Mucosa of descending colon (tissue), 3 donors: Measurements from ENCODE around the gene FKBP5. TPM values are rescaled to one million over a fixed set of nuclear protein-coding genes. Genes with fewer than 3 reads are reported as not detected.

Experiments used
- ATAC-seq: fragments of 200-7000 bp; cut with Tn5 transposase; one replicate; pipeline ENCODE4 v1.9.1; 2020; ENCODE audit warnings: mild to moderate bottlenecking, moderate library complexity
- DNase-seq, 3 donors: peaks; one replicate each; pipeline ENCODE4 v3.0.0-alpha.2; 2020
- H3K36me3 ChIP-seq: fragments of 200-600 bp; one replicate; pipeline ENCODE4 v1.8.0; 2021; ENCODE audit warnings: low read depth, mild to moderate bottlenecking
- H3K4me1 ChIP-seq: fragments of 200-600 bp; one replicate; pipeline ENCODE4 v1.8.0; 2021; ENCODE audit warnings: low read depth, mild to moderate bottlenecking
- H3K4me3 ChIP-seq: fragments of 200-600 bp; one replicate; pipeline ENCODE4 v1.8.0; 2021; ENCODE audit warnings: mild to moderate bottlenecking
- H3K9me3 ChIP-seq: fragments of 200-600 bp; one replicate; pipeline ENCODE4 v1.8.0; 2021; ENCODE audit warnings: mild to moderate bottlenecking
- CTCF ChIP-seq: fragments of 200-600 bp; IDR thresholded peaks from one replicate; pipeline ENCODE4 v1.8.0; 2022; ENCODE audit warnings: antibody characterized with exemption, mild to moderate bottlenecking
- intact Hi-C, 2 donors: fragments of 100-400 bp; cut with DNase I in 1 of 2; cut with micrococcal nuclease in 1 of 2; formaldehyde crosslinking; loops; one replicate each; pipeline versions ENCODE4 v1.11.0 to v1.11.1; 2022; cut with DNase I, micrococcal nuclease
- total RNA-seq, 3 donors: library from RNA; stranded (reverse); fragmentation: NEBNext Ultra II Directional in 2 of 3; extraction: Animal tissue kit (Norgen Biotek cat#: 25700) in 2 of 3; gene quantifications; one replicate each; pipeline versions ENCODE4 v1.2.1 to v1.2.4, GENCODE V29; 2021 to 2023
- donor health status: DM: no; HTN: no; CAD: no; lungs with moderate emphysema.
- donor health status: DM: no; HTN: no; CAD: no.
- donor health status: DM: no; HTN: yes; CAD: no.

Gene FKBP5
- total RNA-seq, 3 donors from 2014 or later = 22.1 to 174 (median 150) TPM

GRCh38 chr6:35665573-35665972 is 23.1 kb downstream of the FKBP5 start:
- no peak for TF ChIP-seq CTCF
- DNase-seq (no peak), ATAC-seq (no peak)
- Histone ChIP-seq H3K4me1 (peaks cover 31% of the 10 kb centered on the region), H3K36me3 (no peaks in the 10 kb centered on the region), H3K9me3 (no peaks in the 10 kb centered on the region), H3K4me3 (no peak overlapping the region)
- intact Hi-C loops = no loop called here

- intact Hi-C loops = no loop called here
- no peaks in the 10 kb centered on the region for H3K36me3 ChIP-seq
- DNase-seq (no peak), ATAC-seq (no peak)
- peaks cover 31% of the 10 kb centered on the region for H3K4me1 ChIP-seq
- TF ChIP-seq CTCF = no peak
- H3K4me3 ChIP-seq = no peak overlapping the region
- H3K9me3 ChIP-seq = no peaks in the 10 kb centered on the region
Observed at GRCh38 chr6:35664945-35665344, 23.8 kb downstream of the FKBP5 start.

- intact Hi-C loops = no loop called here
- no peaks in the 10 kb centered on the region for H3K36me3 ChIP-seq
- no peak overlapping the region for H3K4me3 ChIP-seq
- H3K4me1 ChIP-seq = peaks cover 22% of the 10 kb centered on the region
- no peaks in the 10 kb centered on the region for H3K9me3 ChIP-seq
- ATAC-seq = peak; percentile 50
- no peak for TF ChIP-seq CTCF
- no peak for DNase-seq
Observed at GRCh38 chr6:35663447-35664235, 25.1 kb downstream of the FKBP5 start.

GRCh38 chr6:35662999-35663398 is 25.7 kb downstream of the FKBP5 start:
- Histone ChIP-seq H3K9me3 (no peaks in the 10 kb centered on the region), H3K36me3 (no peaks in the 10 kb centered on the region), H3K4me3 (no peak overlapping the region), H3K4me1 (peaks cover 16% of the 10 kb centered on the region)
- no peak for TF ChIP-seq CTCF
- intact Hi-C loops = no loop called here
- DNase-seq = no peak
- peak; percentile 42 for ATAC-seq

GRCh38 chr6:35654883-35655282 is 33.8 kb downstream of the FKBP5 start:
- H3K9me3 ChIP-seq = no peaks in the 10 kb centered on the region
- ATAC-seq (no peak), DNase-seq (no peak)
- intact Hi-C loops = no loop called here
- no peak overlapping the region for H3K4me3 ChIP-seq
- no peak for TF ChIP-seq CTCF
- no peaks in the 10 kb centered on the region for H3K36me3 ChIP-seq
- H3K4me1 ChIP-seq = no peaks in the 10 kb centered on the region

GRCh38 chr6:35651244-35651643 is 37.5 kb downstream of the FKBP5 start:
- intact Hi-C loops = no loop called here
- ATAC-seq = no peak

More at GRCh38 chr6:35651244-35651643, 37.5 kb downstream of the FKBP5 start:
- Histone ChIP-seq H3K4me3 (no peak overlapping the region), H3K9me3 (no peaks in the 10 kb centered on the region), H3K4me1 (no peaks in the 10 kb centered on the region), H3K36me3 (no peaks in the 10 kb centered on the region)
- DNase-seq = no peak
- no peak for TF ChIP-seq CTCF
